Panc1 (cell line): ENCODE measurements around the gene PLCXD1.

ENCODE experiments used
- POLR2AphosphoS5 ChIP-seq: IDR thresholded peaks from 2 replicates; pipeline ENCODE4 v1.6.1; 2012; ENCODE audit warnings: mild to moderate bottlenecking, low read depth, low read length, moderate library complexity
- SIN3A ChIP-seq: IDR thresholded peaks from 2 replicates; pipeline ENCODE4 v1.6.1; 2012; ENCODE audit warnings: low read depth, mild to moderate bottlenecking, low read length, moderate library complexity, borderline replicate concordance; ENCODE audit not compliant: insufficient read depth
- TF ChIP-seq, protein P1 (sequence below): fragments of 450-650 bp; IDR thresholded peaks from 2 replicates; pipeline ENCODE4 v1.5.1; 2017; ENCODE audit warnings: mild to moderate bottlenecking
- TF ChIP-seq, protein P2 (sequence below), 2 experiments: IDR thresholded peaks; 2 replicates each; pipeline ENCODE4 v1.6.1; 2011 to 2012; ENCODE audit warnings: low read depth in 2 of 2, control low read depth in 1 of 2, low read length in 1 of 2, mild to moderate bottlenecking in 1 of 2, moderate library complexity in 1 of 2; ENCODE audit not compliant: insufficient read depth in 1 of 2

DNA sequence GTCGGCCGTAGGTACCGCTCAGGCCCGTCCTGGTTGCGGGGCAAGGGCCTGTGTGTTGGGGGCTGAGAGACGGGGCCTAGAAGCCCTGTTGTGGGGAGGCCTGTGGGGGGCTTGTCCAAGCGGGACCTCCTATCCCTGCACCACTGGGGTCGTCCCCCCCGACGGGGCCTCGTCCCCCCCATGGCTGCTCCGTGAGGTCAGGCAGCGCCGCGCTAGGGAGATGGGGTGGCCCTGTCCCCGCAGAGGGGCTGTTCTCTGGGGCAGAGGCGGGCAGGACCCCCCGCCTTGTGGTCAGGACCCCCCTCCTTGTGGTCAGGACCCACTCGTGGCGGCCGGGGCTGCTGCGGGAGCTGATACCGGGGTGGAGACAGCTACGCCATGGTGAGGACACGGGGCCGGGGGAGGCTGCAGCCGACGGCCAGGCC is 49.6 kb downstream of the PLCXD1 start:
- TF ChIP-seq, protein P1, sequence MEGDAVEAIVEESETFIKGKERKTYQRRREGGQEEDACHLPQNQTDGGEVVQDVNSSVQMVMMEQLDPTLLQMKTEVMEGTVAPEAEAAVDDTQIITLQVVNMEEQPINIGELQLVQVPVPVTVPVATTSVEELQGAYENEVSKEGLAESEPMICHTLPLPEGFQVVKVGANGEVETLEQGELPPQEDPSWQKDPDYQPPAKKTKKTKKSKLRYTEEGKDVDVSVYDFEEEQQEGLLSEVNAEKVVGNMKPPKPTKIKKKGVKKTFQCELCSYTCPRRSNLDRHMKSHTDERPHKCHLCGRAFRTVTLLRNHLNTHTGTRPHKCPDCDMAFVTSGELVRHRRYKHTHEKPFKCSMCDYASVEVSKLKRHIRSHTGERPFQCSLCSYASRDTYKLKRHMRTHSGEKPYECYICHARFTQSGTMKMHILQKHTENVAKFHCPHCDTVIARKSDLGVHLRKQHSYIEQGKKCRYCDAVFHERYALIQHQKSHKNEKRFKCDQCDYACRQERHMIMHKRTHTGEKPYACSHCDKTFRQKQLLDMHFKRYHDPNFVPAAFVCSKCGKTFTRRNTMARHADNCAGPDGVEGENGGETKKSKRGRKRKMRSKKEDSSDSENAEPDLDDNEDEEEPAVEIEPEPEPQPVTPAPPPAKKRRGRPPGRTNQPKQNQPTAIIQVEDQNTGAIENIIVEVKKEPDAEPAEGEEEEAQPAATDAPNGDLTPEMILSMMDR = no peak
- TF ChIP-seq SIN3A = no peak
- TF ChIP-seq, protein P2, sequence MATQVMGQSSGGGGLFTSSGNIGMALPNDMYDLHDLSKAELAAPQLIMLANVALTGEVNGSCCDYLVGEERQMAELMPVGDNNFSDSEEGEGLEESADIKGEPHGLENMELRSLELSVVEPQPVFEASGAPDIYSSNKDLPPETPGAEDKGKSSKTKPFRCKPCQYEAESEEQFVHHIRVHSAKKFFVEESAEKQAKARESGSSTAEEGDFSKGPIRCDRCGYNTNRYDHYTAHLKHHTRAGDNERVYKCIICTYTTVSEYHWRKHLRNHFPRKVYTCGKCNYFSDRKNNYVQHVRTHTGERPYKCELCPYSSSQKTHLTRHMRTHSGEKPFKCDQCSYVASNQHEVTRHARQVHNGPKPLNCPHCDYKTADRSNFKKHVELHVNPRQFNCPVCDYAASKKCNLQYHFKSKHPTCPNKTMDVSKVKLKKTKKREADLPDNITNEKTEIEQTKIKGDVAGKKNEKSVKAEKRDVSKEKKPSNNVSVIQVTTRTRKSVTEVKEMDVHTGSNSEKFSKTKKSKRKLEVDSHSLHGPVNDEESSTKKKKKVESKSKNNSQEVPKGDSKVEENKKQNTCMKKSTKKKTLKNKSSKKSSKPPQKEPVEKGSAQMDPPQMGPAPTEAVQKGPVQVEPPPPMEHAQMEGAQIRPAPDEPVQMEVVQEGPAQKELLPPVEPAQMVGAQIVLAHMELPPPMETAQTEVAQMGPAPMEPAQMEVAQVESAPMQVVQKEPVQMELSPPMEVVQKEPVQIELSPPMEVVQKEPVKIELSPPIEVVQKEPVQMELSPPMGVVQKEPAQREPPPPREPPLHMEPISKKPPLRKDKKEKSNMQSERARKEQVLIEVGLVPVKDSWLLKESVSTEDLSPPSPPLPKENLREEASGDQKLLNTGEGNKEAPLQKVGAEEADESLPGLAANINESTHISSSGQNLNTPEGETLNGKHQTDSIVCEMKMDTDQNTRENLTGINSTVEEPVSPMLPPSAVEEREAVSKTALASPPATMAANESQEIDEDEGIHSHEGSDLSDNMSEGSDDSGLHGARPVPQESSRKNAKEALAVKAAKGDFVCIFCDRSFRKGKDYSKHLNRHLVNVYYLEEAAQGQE (IDR thresholded peaks at IDR 0.05; ENCODE audit: insufficient read depth in 1 of 2, low read depth in 2 of 2, low read length in 1 of 2) = no peak
- no peak for TF ChIP-seq POLR2AphosphoS5
